ENCODE measurements around the gene DNER. TPM values are rescaled to one million over a fixed set of nuclear protein-coding genes. Genes with fewer than 3 reads are reported as not detected.
"Not testable (repeated sequence)": the region's sequence is repeated elsewhere in the genome, so short reads cannot be mapped to it uniquely, and the experiment has no call there.

The DNER gene
- polyA plus RNA-seq, 1 experiment = not detected

- Histone ChIP-seq H3K27ac (ENCODE audit: low read depth, low read length) (no peak overlapping the region), H3K27me3 (ENCODE audit: control insufficient read depth, insufficient read depth, low read length) (peaks cover 33% of the 10 kb centered on the region), H3K4me3 (ENCODE audit: low read depth, low read length) (no peak overlapping the region), H3K9me3 (ENCODE audit: control insufficient read depth, insufficient read depth, low read length) (no peaks in the 10 kb centered on the region; the same call in 1 of the 2 replicates)
- CTCF ChIA-PET = no interaction called here
- no peak for DNase-seq (ENCODE audit: low read depth, low spot score)
- TF ChIP-seq CTCF (IDR thresholded peaks at IDR 0.05; ENCODE audit: low read depth, low read length) = no peak
- POLR2A ChIA-PET = no interaction called here
Measured at GRCh38 chr2:229708335-229708734, 6.0 kb downstream of the DNER start.

GRCh38 chr2:229703909-229704630 is 10.3 kb downstream of the DNER start:
- ChIA-PET POLR2A (no interaction called here), CTCF (no interaction called here)
- Histone ChIP-seq H3K4me3 (ENCODE audit: low read depth, low read length) (no peak overlapping the region), H3K27ac (ENCODE audit: low read depth, low read length) (no peak overlapping the region), H3K27me3 (ENCODE audit: control insufficient read depth, insufficient read depth, low read length) (peaks cover 3% of the 10 kb centered on the region), H3K9me3 (ENCODE audit: control insufficient read depth, insufficient read depth, low read length) (no peaks in the 10 kb centered on the region)
- DNase-seq (ENCODE audit: low read depth, low spot score) = no peak
- TF ChIP-seq CTCF (IDR thresholded peaks at IDR 0.05; ENCODE audit: low read depth, low read length) = no peak

- Histone ChIP-seq H3K4me3 (ENCODE audit: low read depth, low read length) (no peak overlapping the region), H3K27me3 (ENCODE audit: control insufficient read depth, insufficient read depth, low read length) (no peaks in the 10 kb centered on the region), H3K27ac (ENCODE audit: low read depth, low read length) (no peak overlapping the region), H3K9me3 (ENCODE audit: control insufficient read depth, insufficient read depth, low read length) (no peaks in the 10 kb centered on the region)
- no peak for TF ChIP-seq CTCF (IDR thresholded peaks at IDR 0.05; ENCODE audit: low read depth, low read length)
- ChIA-PET POLR2A (no interaction called here), CTCF (no interaction called here)
- DNase-seq (ENCODE audit: low read depth, low spot score) = no peak
Measured at GRCh38 chr2:229701716-229702115, 12.6 kb downstream of the DNER start.

- no peak for TF ChIP-seq CTCF (IDR thresholded peaks at IDR 0.05; ENCODE audit: low read depth, low read length)
- no peaks in the 10 kb centered on the region for H3K27me3 ChIP-seq (ENCODE audit: control insufficient read depth, insufficient read depth, low read length)
- no peak overlapping the region for H3K4me3 ChIP-seq (ENCODE audit: low read depth, low read length)
- POLR2A ChIA-PET = no interaction called here
- CTCF ChIA-PET = no interaction called here
- H3K27ac ChIP-seq (ENCODE audit: low read depth, low read length) = no peak overlapping the region
- no peaks in the 10 kb centered on the region for H3K9me3 ChIP-seq (ENCODE audit: control insufficient read depth, insufficient read depth, low read length)
- DNase-seq (ENCODE audit: low read depth, low spot score) = no peak
Measured at GRCh38 chr2:229701062-229701461, 13.3 kb downstream of the DNER start.

GRCh38 chr2:229695961-229696360 is 18.4 kb downstream of the DNER start:
- H3K9me3 ChIP-seq (ENCODE audit: control insufficient read depth, insufficient read depth, low read length) = no peaks in the 10 kb centered on the region
- TF ChIP-seq CTCF (IDR thresholded peaks at IDR 0.05; ENCODE audit: low read depth, low read length) = no peak
- CTCF ChIA-PET = no interaction called here
- DNase-seq (ENCODE audit: low read depth, low spot score) = no peak
- H3K4me3 ChIP-seq (ENCODE audit: low read depth, low read length) = no peak overlapping the region
- H3K27ac ChIP-seq (ENCODE audit: low read depth, low read length) = no peak overlapping the region
- H3K27me3 ChIP-seq (ENCODE audit: control insufficient read depth, insufficient read depth, low read length) = no peaks in the 10 kb centered on the region
- POLR2A ChIA-PET = no interaction called here

DNA sequence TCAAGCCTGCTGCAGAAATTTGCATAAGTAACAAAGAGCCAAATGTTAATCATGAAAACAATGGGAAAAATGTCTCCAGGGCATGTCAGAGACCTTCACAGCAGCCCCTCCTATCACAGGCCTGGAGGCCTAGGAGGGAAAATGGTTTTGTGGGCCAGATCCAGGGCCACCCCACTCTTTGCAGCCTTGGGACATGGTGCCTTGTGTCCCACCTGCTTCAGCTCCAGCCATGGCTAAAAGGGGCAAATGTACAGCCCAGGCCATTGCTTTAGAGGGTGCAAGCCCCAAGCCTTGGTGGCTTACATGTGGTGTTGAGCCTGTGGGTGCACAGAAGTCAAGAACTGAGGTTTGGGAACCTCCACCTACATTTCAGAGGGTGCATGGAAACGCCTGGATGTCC is 20.5 kb downstream of the DNER start:
- H3K9me3 ChIP-seq (ENCODE audit: control insufficient read depth, insufficient read depth, low read length); POLR2A ChIA-PET; CTCF ChIA-PET; DNase-seq (ENCODE audit: low read depth, low spot score); H3K27me3 ChIP-seq (ENCODE audit: control insufficient read depth, insufficient read depth, low read length); H3K4me3 ChIP-seq (ENCODE audit: low read depth, low read length); H3K27ac ChIP-seq (ENCODE audit: low read depth, low read length): not testable (repeated sequence)
